Mammary epithelial cell (primary cell): ENCODE measurements around the gene HDHD2.
"Not testable (repeated sequence)": the region's sequence is repeated elsewhere in the genome, so short reads cannot be mapped to it uniquely, and the experiment has no call there.

Experiments
- EZH2 ChIP-seq: IDR thresholded peaks from 2 replicates; pipeline ENCODE4 v1.6.1; 2012; ENCODE audit warnings: low read length, inconsistent platforms, borderline replicate concordance
- TF ChIP-seq, protein P1 (sequence below), 2 donors: IDR thresholded peaks in 1 of 2; conservative IDR thresholded peaks in 1 of 2; 2 replicates each; pipeline ENCODE4 v1.5.1; 2011 to 2012; ENCODE audit warnings: inconsistent platforms in 2 of 2, low read length in 2 of 2, mild to moderate bottlenecking in 2 of 2, control low read depth in 1 of 2, low read depth in 1 of 2; ENCODE audit not compliant: insufficient read depth in 1 of 2; ENCODE audit errors: extremely low read depth in 1 of 2

DNA sequence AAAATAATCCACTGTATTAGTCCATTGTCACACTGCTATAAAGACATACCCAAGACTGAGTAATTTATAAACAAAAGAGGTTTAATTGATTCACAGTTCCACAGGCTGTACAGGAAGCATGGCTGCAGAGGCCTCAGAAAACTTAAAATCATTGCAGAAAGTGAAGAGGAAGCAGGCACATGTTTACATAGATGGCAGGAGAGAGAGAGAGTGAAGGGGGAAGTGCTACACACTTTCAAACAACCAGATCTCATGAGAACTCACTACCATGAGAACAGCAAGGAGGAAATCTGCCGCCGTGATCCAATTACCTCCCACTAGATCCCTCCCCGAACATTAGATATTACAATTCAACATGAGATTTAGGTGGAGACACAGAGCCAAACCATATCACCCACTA is 45.7 kb upstream of the HDHD2 start:
- TF ChIP-seq, protein P1, sequence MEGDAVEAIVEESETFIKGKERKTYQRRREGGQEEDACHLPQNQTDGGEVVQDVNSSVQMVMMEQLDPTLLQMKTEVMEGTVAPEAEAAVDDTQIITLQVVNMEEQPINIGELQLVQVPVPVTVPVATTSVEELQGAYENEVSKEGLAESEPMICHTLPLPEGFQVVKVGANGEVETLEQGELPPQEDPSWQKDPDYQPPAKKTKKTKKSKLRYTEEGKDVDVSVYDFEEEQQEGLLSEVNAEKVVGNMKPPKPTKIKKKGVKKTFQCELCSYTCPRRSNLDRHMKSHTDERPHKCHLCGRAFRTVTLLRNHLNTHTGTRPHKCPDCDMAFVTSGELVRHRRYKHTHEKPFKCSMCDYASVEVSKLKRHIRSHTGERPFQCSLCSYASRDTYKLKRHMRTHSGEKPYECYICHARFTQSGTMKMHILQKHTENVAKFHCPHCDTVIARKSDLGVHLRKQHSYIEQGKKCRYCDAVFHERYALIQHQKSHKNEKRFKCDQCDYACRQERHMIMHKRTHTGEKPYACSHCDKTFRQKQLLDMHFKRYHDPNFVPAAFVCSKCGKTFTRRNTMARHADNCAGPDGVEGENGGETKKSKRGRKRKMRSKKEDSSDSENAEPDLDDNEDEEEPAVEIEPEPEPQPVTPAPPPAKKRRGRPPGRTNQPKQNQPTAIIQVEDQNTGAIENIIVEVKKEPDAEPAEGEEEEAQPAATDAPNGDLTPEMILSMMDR (conservative IDR thresholded peaks at IDR 0.05 in 1 of 2, IDR thresholded peaks at IDR 0.05 in 1 of 2; ENCODE audit: extremely low read depth in 1 of 2, insufficient read depth in 1 of 2, low read depth in 1 of 2, low read length in 2 of 2): not testable (repeated sequence)
- TF ChIP-seq EZH2: not testable (repeated sequence)
